GM21515 (cell line): ENCODE measurements around the gene ECHDC3.
"Not testable (repeated sequence)": the region's sequence is repeated elsewhere in the genome, so short reads cannot be mapped to it uniquely, and the experiment has no call there.

Experiments
- ATAC-seq: cut with Tn5 transposase; IDR thresholded peaks from one replicate; pipeline ENCODE4 v1.9.1; 2021; ENCODE audit not compliant: unreplicated experiment

ECHDC3 gene

DNA sequence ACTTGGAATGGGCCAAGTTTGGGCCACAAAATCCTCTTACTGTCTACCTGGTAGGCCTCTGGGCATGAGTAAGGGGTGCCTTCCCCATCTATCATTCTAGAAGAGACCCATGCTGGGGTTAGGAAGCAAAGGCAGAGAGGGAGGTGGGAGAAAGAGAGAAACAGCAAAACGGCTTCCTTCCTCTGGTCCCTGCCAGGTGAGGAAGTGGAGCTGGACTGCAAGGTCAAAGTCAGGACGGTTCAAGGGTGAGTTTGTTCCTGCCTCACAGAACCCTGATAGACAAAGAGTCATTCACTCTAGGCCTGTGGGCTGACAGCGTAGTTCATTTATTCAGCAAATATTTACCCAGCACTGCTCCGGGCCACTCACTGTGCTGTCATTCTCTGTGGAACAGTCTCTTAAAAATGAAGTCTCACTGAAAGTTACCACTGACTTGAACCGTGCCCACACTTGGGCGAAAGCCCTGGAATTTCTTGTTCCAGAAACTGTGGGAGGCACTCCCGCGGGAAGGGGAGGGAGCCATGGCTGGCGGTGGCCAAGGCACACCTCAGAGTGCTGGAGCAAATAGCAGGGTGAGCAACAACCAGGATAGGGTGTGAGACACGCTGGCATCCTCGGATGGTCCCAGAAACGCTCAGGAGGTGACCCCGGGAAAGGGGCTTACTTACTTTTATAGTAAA lies 26.2 kb upstream of the ECHDC3 start:
- no peak for ATAC-seq

DNA sequence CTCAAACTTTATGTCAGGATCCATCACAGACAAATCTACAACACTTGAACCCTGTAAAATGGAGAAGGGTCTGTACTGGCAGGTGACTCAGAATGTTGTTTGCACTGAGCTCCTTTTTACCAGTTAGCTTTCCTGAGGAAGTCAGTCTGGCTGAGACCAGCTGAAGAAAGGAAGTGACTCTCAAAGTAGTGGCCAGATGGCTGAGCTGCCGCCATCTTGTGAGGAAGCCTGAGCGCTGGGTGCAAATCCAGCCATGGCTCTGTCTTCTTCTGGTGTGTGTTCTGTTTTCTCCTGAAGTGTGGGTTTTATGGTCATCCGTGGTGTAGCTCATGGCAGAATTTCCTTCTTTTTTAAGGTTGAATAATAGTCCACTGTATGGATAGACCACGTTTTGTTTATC lies 25.5 kb upstream of the ECHDC3 start:
- no peak for ATAC-seq

GRCh38 chr10:11719496-11720259 lies 22.5 kb upstream of the ECHDC3 start:
- ATAC-seq = no peak

DNA sequence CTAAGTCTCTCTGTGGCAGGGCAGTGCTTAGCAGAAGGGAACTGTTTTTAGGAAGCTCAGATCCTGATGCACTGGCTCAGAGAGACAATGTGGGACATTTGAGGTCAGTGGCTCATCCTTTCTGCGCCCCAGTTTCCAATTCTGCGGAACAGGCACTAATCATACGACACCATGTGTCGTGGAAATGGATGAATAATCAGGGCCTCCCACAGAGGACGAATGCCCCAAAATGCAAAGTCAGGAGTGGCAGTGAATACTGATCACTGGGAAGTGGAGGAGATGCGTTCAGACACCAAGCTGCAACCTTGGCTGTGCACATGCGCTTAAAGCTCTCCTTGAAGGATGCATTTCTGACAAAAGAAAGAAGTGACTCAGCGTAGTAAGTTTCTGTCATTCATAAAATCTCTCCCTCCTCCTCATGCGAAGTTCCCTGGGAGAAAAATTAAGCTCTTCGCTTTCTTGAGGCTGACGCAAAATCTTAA lies 21.9 kb upstream of the ECHDC3 start:
- no peak for ATAC-seq

- ATAC-seq = no peak
Observed at GRCh38 chr10:11721806-11722205, 20.4 kb upstream of the ECHDC3 start.

GRCh38 chr10:11723359-11723758 lies 18.8 kb upstream of the ECHDC3 start:
- no peak for ATAC-seq

GRCh38 chr10:11724938-11725776 lies 17.0 kb upstream of the ECHDC3 start:
- ATAC-seq = no peak

- ATAC-seq = no peak
Observed at GRCh38 chr10:11725912-11726311, 16.3 kb upstream of the ECHDC3 start.

GRCh38 chr10:11727563-11727962 lies 14.6 kb upstream of the ECHDC3 start:
- ATAC-seq = no peak

GRCh38 chr10:11728353-11728752 lies 13.8 kb upstream of the ECHDC3 start:
- no peak for ATAC-seq

GRCh38 chr10:11729790-11730315 lies 12.3 kb upstream of the ECHDC3 start:
- no peak for ATAC-seq

GRCh38 chr10:11730779-11731178 lies 11.4 kb upstream of the ECHDC3 start:
- ATAC-seq = no peak

GRCh38 chr10:11736767-11737166 lies 5.4 kb upstream of the ECHDC3 start:
- ATAC-seq = not testable (repeated sequence)

GRCh38 chr10:11737258-11738032 lies 4.7 kb upstream of the ECHDC3 start:
- not testable (repeated sequence) for ATAC-seq

- ATAC-seq = no peak
Observed at GRCh38 chr10:11740907-11741306, 1.3 kb upstream of the ECHDC3 start.

DNA sequence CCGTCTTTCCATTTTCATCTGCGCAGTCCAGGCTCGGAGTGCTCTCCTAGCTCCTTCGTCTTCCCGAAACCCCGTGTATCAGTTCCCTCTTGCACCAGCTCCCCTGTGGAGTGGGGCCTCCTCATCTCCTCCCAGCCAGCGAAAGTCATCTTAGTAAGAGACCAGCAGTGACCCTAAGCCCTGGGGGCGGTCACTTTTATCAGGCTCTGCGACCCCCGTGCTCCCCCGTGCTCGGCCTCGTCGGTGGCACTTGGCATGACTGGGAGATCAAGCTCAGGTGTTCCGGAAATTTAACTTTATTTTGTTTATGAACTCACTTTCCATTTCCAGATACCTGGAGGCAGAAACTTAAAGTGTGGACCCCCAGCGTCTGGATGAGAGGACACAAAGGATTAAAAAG lies 574 bp upstream of the ECHDC3 start:
- no peak for ATAC-seq

DNA sequence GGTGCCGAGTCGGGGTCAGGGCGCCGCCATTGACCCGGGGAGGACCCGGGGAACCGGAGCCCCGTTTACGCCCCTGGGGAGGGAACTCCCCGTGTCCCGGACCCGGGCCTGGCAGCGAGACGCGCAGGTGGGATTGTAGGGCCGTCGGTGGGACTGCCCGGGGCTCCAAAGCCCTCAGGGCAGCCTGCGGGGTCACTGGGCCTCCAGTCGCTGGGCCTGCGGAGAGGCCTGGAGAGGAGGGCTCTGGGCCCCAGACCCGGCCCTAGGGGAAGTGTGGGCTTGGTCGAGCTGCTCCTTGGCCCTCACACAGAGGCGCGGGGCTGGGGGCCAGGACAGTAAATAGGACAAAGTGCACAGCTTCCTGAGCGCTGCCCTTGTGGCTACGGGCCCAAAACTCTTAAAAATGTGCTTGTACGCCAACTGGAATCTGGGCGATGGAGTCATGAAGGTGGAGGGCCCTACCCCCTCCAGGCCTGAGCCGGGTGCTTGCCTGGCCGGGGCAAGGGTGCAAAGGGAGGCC lies 657 bp downstream of the ECHDC3 start:
- ATAC-seq = peak; percentile 10

- ATAC-seq = no peak
Observed at GRCh38 chr10:11743461-11744338, 1.5 kb downstream of the ECHDC3 start.

DNA sequence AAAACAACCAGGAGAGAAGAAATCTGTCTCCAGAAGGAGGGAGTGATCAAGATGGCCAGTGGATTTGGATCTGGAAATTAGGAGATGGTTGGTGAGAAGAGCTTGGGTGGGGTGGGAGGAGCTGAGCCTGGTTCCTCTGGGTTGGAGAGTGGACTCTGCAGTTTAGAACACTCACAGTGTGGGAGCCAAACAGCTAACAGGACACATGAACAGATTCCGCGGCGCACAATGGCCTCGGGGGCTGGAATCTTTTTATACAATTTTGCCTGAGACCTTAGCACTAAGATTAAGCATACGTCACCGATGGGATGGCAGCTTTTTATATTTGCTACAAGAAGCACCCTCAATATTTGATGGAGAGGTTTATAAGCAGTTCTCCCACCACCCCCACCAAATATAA lies 2.9 kb downstream of the ECHDC3 start:
- no peak for ATAC-seq
